Stimulated activated CD4-positive, alpha-beta T cell treated with anti-CD3 and anti-CD28 coated beads, Interleukin-1b, Interleukin-23, amount 100 ng/mL, for 48 hours (primary cell): Measurements from ENCODE around the gene MNAT1.

Experiments
- DNase-seq: peaks from one replicate; pipeline ENCODE4 v3.0.0-alpha.2; 2020

MNAT1 gene

DNA sequence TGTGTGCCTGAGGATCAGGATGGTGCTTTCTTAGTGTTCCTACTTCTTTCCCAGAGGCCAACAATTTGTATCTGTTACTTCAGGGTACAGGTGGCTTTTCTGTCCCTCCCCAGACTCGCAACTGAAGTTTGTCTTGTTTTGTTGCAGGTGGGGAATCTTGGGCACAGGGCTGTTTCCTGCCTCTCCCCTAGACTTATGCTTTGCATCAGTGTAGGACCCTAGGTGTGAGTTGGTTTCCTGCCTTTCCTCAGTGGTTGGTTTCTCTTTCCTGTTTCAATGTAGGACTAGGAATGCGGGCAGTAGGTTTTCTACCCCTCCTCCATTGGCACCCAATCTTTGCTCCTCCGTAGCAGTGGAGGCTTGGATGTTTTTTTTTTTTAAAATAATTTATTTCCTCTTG is 159.3 kb downstream of the MNAT1 start:
- no peak for DNase-seq

- no peak for DNase-seq
Observed at GRCh38 chr14:60904381-60904780, 169.8 kb downstream of the MNAT1 start.

GRCh38 chr14:60905923-60906322 is 171.4 kb downstream of the MNAT1 start:
- DNase-seq: no peak

DNA sequence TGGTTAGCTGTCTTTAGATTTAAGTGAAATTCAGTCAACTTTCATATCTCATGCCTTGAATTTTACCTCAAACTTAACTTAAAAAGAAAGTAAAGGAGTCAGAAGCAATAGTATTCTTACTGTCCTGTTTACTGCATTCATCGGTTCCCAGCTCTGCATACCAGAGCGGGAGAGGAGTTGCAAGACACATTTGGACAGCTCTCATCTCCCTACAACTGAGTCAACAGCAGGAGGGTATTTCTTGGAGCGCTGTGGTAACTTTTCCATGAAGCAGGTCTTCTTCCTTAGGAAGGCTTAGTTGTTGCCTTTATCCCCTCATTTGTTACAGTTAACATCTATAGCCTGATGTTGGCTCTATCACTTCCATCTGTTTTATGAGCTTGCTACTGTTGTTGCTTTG is 181.2 kb downstream of the MNAT1 start:
- DNase-seq: no peak

GRCh38 chr14:60922050-60922449 is 187.5 kb downstream of the MNAT1 start:
- no peak for DNase-seq

GRCh38 chr14:60925286-60925685 is 190.7 kb downstream of the MNAT1 start:
- no peak for DNase-seq

DNA sequence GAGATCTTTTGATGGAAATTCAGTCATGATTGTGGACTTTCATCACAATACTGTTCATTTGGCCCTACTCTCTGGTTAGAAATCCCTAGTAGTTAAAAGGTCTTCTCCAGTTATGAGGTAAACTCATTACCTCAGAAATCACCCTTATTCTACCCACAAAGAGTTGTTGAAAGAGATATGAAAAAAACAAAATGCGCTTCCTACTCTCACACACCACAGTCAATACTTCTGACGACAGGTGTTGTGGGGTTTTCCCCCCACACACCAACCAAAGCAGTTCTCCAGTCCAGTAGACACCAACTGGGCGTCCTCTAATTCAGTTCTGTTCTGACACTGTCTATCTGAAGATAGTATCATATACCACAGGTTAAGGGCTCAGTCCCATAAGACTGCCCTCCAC is 191.4 kb downstream of the MNAT1 start:
- no peak for DNase-seq

- DNase-seq: no peak
Observed at GRCh38 chr14:60931218-60931617, 196.7 kb downstream of the MNAT1 start.

GRCh38 chr14:60933920-60934655 is 199.5 kb downstream of the MNAT1 start:
- no peak for DNase-seq

- no peak for DNase-seq
Observed at GRCh38 chr14:60935319-60935718, 200.8 kb downstream of the MNAT1 start.

GRCh38 chr14:60943637-60944032 is 209.1 kb downstream of the MNAT1 start:
- no peak for DNase-seq

DNA sequence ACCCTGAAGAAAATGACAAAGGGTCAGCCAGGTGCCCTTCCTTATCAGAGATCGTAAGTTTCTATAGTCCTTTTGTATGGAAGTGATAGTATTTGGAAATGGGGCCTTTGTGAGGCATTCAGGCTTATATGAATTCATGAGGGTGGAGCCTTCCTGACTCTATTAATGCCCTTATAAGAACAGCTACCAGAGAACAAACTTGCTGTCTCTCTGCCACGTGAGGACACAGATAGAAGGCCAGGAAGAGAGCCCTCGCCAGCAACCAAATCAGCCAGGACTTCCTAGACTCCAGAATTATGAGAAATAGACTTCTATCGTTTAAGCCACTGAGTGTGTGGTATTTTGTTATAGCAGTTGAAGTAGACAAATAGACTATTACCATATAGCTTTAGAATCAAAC is 209.6 kb downstream of the MNAT1 start:
- DNase-seq: no peak

DNA sequence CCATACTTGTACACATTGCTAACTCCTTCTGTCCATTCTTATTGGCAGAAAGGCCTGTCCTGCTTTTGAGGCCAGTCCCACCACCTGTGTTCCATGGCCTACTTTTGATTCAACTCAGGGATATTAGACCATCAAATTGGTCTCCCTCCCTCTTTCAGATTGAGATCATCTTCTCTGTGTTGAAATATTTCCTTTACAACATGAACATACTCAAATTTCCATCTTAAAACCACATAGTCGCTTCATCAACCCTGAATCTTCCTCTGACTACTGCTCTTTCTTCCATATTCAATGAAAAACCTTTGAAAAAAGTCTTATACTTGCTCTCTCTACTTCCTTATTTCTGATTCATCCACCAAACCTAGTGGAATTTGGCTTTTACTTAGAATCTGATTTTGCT is 211.4 kb downstream of the MNAT1 start:
- no peak for DNase-seq

GRCh38 chr14:60946773-60947172 is 212.2 kb downstream of the MNAT1 start:
- DNase-seq: no peak

DNA sequence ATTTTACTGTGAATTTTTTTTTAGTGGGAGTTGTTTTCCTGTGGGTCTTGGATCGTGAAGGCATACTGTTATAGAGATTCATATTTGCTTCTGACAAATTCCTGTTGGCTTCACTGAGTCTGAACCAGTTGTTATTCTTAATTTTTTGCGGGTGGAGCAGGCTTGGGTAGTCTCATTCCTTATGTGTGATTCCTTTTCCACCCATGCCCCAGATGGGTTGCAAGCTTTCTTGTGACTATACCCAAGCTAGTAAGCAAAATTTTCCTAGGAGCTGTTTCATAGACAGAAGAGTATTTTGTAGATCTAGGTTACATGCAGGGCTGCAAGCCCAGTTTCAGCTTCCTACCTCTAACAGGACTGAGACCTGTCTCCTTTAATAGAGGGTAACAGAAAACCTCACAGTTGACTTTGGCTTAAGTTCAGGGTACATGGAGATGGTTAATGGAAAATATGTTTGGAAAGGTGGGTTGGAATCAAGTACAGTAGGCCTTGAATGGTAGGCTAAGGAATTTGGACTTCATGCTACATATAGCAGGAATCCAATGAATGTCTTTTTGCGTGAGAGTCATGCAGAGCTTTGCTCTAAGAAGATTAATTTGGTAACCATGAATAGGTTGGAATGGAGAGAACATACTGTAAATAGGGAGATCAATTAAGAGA is 217.3 kb downstream of the MNAT1 start:
- no peak for DNase-seq

- no peak for DNase-seq
Observed at GRCh38 chr14:60956202-60956601, 221.6 kb downstream of the MNAT1 start.

DNA sequence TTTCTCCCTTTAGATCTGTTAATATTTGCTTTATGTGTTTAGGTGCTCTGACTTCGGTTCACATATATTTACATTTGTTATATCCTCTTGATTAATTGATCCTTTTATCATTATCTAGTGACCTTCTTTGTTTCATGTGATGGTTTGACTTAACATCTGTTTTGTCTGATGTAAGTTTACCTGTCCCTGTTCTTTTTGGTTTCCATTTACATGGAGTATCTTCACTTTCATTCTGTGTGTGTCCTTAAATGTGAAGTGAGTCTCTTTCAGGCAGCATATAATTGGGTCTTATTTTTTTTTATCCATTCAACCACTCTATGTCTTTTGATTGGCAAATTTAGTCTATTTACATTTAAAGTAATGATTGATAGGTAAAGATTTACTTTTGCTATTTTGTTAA is 222.1 kb downstream of the MNAT1 start:
- DNase-seq: no peak

GRCh38 chr14:60958146-60958545 is 223.6 kb downstream of the MNAT1 start:
- no peak for DNase-seq

DNA sequence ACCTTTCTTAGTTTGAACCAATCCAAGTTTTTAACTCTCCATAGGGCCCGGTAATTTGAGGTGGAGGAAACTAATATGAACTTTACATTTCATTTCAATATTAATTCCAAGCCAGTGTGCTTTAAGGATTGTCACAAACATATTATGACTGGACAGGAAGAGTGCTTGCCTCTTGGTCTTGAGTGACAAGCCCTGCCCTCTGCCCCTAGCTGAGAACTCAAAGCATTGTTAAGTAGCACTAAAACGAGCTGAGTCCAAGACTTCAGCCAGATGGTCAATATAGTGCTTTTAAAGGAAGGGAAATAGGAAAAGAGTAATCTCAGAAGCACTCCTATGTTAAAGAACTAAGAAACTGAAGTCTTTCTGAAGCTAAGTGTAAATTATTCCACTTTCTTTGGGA is 229.2 kb downstream of the MNAT1 start:
- no peak for DNase-seq

GRCh38 chr14:60964904-60965303 is 230.3 kb downstream of the MNAT1 start:
- DNase-seq: no peak

DNA sequence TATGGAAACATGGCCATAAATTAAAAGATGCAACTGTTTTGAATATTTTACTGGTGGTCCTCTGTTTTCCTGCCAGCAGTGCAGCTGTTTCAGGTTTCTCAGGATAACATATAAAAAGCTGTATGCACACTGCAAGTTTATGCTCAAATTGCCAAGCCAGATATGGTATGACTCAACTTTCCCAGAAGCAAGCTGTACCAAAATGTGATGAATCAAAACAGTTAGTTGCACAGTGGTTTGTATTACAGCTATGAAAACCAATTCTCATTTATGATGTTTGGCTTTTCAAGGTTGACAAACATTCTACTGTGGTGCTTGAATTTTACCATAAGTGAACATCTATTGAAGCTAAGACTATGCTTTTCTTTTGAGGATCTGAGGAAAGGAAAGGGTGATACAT is 230.8 kb downstream of the MNAT1 start:
- no peak for DNase-seq

DNA sequence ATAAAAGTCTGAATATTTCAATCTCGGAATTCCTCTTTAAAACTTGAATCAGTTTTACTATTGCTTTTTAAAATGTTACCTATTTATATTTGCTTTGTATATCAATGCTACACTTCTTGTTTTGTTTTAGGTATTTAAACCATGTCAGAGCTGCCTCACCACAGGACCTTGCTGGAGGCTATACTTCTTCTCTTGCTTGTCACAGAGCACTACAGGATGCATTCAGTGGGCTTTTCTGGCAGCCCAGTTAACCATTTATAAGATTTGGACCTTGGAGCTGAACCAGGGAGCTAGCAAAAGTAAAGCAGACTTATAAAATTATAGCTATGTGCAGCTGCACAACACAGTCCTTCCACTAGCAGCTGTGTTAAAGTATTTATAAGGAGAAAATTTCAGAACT is 233.5 kb downstream of the MNAT1 start:
- DNase-seq: no peak

- DNase-seq: no peak
Observed at GRCh38 chr14:60968671-60969070, 234.1 kb downstream of the MNAT1 start.

GRCh38 chr14:60970146-60970545 is 235.6 kb downstream of the MNAT1 start:
- DNase-seq: no peak

DNA sequence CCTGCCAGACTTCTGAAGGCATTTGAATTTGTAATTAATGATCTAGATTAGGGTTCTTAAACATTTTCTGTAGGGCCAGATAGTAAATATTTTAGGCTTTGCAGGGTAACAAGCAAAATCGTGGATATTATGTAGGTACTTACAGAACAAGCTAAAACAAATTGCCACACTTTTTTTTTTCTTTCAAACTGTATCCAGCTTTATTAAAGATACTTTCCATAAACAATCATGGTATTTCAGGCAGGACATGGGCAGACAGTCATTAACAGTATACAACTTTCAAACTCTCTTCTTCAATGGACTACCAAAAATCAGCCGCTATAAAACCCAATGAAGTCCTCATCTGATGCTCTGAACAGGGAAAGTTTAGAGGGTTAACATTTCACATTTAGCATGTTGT is 236.7 kb downstream of the MNAT1 start:
- DNase-seq: no peak
